ENCODE measurements around the gene SCN4B.

Gene SCN4B

DNA sequence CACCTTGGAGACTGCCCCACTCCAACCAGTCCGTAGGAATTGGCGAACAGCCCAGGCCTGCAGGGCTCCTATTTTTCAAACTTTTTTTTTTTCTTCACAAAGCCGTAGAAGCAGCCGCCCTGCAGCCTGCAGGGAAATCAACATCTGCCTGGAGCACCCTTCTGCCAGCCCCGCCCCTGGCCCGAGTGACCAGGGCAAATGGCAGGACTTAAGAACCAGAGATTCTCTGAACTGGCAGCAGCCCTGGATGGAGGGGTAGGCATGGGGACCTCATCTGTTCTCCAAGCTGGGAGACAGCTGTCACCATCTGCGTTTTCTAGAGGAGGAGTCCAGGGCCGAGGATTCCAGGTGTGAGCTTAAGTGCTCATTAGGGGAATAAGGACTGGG, 18.3 kb upstream of the SCN4B start:
- H3K4me3 ChIP-seq (ENCODE audit: low read depth, low read length), result no peak overlapping the region
- TF ChIP-seq, protein P1, sequence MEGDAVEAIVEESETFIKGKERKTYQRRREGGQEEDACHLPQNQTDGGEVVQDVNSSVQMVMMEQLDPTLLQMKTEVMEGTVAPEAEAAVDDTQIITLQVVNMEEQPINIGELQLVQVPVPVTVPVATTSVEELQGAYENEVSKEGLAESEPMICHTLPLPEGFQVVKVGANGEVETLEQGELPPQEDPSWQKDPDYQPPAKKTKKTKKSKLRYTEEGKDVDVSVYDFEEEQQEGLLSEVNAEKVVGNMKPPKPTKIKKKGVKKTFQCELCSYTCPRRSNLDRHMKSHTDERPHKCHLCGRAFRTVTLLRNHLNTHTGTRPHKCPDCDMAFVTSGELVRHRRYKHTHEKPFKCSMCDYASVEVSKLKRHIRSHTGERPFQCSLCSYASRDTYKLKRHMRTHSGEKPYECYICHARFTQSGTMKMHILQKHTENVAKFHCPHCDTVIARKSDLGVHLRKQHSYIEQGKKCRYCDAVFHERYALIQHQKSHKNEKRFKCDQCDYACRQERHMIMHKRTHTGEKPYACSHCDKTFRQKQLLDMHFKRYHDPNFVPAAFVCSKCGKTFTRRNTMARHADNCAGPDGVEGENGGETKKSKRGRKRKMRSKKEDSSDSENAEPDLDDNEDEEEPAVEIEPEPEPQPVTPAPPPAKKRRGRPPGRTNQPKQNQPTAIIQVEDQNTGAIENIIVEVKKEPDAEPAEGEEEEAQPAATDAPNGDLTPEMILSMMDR (IDR thresholded peaks at IDR 0.05; ENCODE audit: borderline replicate concordance, insufficient read depth, low read depth, low read length), result no peak

- H3K4me3 ChIP-seq (ENCODE audit: low read depth, low read length), result no peak overlapping the region
- TF ChIP-seq, protein P1 (IDR thresholded peaks at IDR 0.05; ENCODE audit: borderline replicate concordance, insufficient read depth, low read depth, low read length), result no peak
These were observed 17.6 kb upstream of the SCN4B start for GRCh38 chr11:118170231-118170630.

GRCh38 chr11:118169300-118170140, 16.9 kb upstream of the SCN4B start:
- TF ChIP-seq, protein P1 (IDR thresholded peaks at IDR 0.05; ENCODE audit: borderline replicate concordance, insufficient read depth, low read depth, low read length), result no peak
- no peak overlapping the region for H3K4me3 ChIP-seq (ENCODE audit: low read depth, low read length)

GRCh38 chr11:118168751-118169150, 16.1 kb upstream of the SCN4B start:
- TF ChIP-seq, protein P1 (IDR thresholded peaks at IDR 0.05; ENCODE audit: borderline replicate concordance, insufficient read depth, low read depth, low read length), result no peak
- H3K4me3 ChIP-seq (ENCODE audit: low read depth, low read length), result no peak overlapping the region

GRCh38 chr11:118168316-118168715, 15.7 kb upstream of the SCN4B start:
- H3K4me3 ChIP-seq (ENCODE audit: low read depth, low read length), result no peak overlapping the region
- TF ChIP-seq, protein P1 (IDR thresholded peaks at IDR 0.05; ENCODE audit: borderline replicate concordance, insufficient read depth, low read depth, low read length), result no peak

DNA sequence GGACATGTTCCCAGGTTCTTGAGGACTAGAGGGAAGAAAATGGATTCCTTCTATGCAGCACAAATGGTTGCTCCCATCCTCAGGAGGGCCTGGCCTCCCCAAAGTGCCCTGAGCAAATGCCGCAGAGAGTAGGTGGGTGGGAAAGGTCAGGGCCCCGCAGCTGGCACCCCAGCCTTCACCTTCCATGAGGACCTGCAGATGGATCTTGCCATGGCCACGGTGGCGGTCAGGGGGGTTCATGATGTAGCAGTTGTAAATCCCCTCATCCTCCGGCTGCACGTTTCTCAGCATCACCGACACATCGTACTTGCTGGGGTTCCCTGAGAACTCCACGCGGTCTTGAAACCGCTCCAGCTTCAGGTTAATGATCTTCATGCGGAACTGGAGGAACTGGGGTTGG, 15.3 kb upstream of the SCN4B start:
- H3K4me3 ChIP-seq (ENCODE audit: low read depth, low read length), result no peak overlapping the region
- TF ChIP-seq, protein P1 (IDR thresholded peaks at IDR 0.05; ENCODE audit: borderline replicate concordance, insufficient read depth, low read depth, low read length), result no peak

DNA sequence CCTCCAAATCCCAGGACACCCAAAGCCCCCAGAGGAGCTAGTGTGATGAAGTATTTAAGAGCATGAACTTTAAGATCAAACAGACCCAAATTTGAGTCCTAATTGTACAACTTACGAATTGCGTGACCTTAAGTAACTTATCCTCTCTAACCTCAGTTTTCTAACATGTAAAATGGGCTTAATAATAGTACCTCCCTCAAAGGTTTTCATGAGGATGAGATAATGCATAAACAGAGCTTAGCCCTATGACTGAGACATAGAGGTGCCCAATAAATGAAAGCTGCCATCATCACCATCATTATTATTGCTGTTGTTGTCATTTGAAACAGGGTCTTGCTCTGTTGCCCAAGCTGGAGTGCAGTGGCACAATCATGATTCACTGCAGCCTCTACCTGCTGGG, 14.6 kb upstream of the SCN4B start:
- TF ChIP-seq, protein P1 (IDR thresholded peaks at IDR 0.05; ENCODE audit: borderline replicate concordance, insufficient read depth, low read depth, low read length), result no peak
- H3K4me3 ChIP-seq (ENCODE audit: low read depth, low read length), result no peak overlapping the region

Measured in GM12875 (cell line).